Ureter (tissue), 1 donor: ENCODE data around the gene AMBRA1. TPM values are rescaled to one million over a fixed set of nuclear protein-coding genes. Genes with fewer than 3 reads are reported as not detected.
"Not testable (repeated sequence)": the region's sequence is repeated elsewhere in the genome, so short reads cannot be mapped to it uniquely, and the experiment has no call there.

ENCODE experiments used
- DNase-seq: peaks from one replicate; pipeline ENCODE4 v3.0.0-alpha.2; 2020; ENCODE audit warnings: low spot score
- total RNA-seq: library from RNA; stranded (reverse); gene quantifications from one replicate; pipeline ENCODE4 v1.2.4, GENCODE V29; 2023
- donor health status: DM: yes; HTN: yes; CAD: no.

The AMBRA1 gene
- total RNA-seq, 1 donor from 2014 or later, result 56.0 TPM

GRCh38 chr11:46533396-46534100 lies 60.3 kb downstream of the AMBRA1 start:
- DNase-seq, result no peak

GRCh38 chr11:46529928-46530574 lies 63.8 kb downstream of the AMBRA1 start:
- DNase-seq, result no peak

- peak; percentile 58 for DNase-seq
These were observed 64.5 kb downstream of the AMBRA1 start for GRCh38 chr11:46529095-46529905.

GRCh38 chr11:46528445-46529094 lies 65.3 kb downstream of the AMBRA1 start:
- DNase-seq, result no peak

GRCh38 chr11:46527591-46528130 lies 66.2 kb downstream of the AMBRA1 start:
- DNase-seq, result no peak

GRCh38 chr11:46526216-46527215 lies 67.3 kb downstream of the AMBRA1 start:
- no peak for DNase-seq

GRCh38 chr11:46524201-46524770 lies 69.5 kb downstream of the AMBRA1 start:
- no peak for DNase-seq

GRCh38 chr11:46523290-46523689 lies 70.5 kb downstream of the AMBRA1 start:
- DNase-seq, result no peak

GRCh38 chr11:46522682-46523281 lies 71.0 kb downstream of the AMBRA1 start:
- no peak for DNase-seq

GRCh38 chr11:46521961-46522681 lies 71.7 kb downstream of the AMBRA1 start:
- no peak for DNase-seq

GRCh38 chr11:46520971-46521745 lies 72.7 kb downstream of the AMBRA1 start:
- DNase-seq, result no peak

- no peak for DNase-seq
These were observed 74.5 kb downstream of the AMBRA1 start for GRCh38 chr11:46519351-46519750.

- not testable (repeated sequence) for DNase-seq
These were observed 74.9 kb downstream of the AMBRA1 start for GRCh38 chr11:46518928-46519327.

- no peak for DNase-seq
These were observed 79.5 kb downstream of the AMBRA1 start for GRCh38 chr11:46514370-46514769.

GRCh38 chr11:46513934-46514342 lies 79.9 kb downstream of the AMBRA1 start:
- DNase-seq, result peak; percentile 52

GRCh38 chr11:46512261-46512881 lies 81.5 kb downstream of the AMBRA1 start:
- DNase-seq, result no peak

GRCh38 chr11:46511342-46511741 lies 82.5 kb downstream of the AMBRA1 start:
- DNase-seq, result no peak

GRCh38 chr11:46508360-46508759 lies 85.5 kb downstream of the AMBRA1 start:
- DNase-seq, result no peak
